Keratinocyte (primary cell): ENCODE measurements around the gene BCL11B. TPM values are rescaled to one million over a fixed set of nuclear protein-coding genes. Genes with fewer than 3 reads are reported as not detected.

ENCODE experiments used
- DNase-seq: peaks from one replicate; pipeline ENCODE4 v3.0.0-alpha.2; 2011; ENCODE audit warnings: low read depth, missing footprints, low spot score
- FAIRE-seq: peaks from 2 replicates; lab custom pipeline; 2011; peaks lifted over from hg19 to GRCh38; lab: Jason Lieb, UNC
- H2AFZ ChIP-seq: 2 replicates; pipeline ENCODE4 v1.6.0; 2012; ENCODE audit warnings: low read length, control low read depth, inconsistent platforms; ENCODE audit not compliant: control insufficient read depth
- H3K27ac ChIP-seq: 2 replicates; pipeline ENCODE4 v1.5.1; 2011; ENCODE audit warnings: low read length; ENCODE audit not compliant: control insufficient read depth, insufficient read depth
- H3K27me3 ChIP-seq: 3 replicates; pipeline ENCODE4 v1.6.0; 2011; ENCODE audit warnings: low read length; ENCODE audit not compliant: control insufficient read depth, insufficient read depth; ENCODE audit errors: extremely low read depth
- H3K36me3 ChIP-seq, 2 experiments: 2 replicates in 1 of 2; 3 replicates in 1 of 2; pipeline ENCODE4 v1.5.1; 2011; ENCODE audit warnings: low read length in 2 of 2, mild to moderate bottlenecking in 1 of 2; ENCODE audit not compliant: control insufficient read depth in 2 of 2, insufficient read depth in 2 of 2; ENCODE audit errors: extremely low read depth in 1 of 2
- H3K4me1 ChIP-seq: 3 replicates; pipeline ENCODE4 v1.5.1; 2011; ENCODE audit warnings: low read length; ENCODE audit not compliant: control insufficient read depth, insufficient read depth; ENCODE audit errors: extremely low read depth
- H3K4me2 ChIP-seq: 3 replicates; pipeline ENCODE4 v1.6.0; 2011; ENCODE audit warnings: low read depth, low read length; ENCODE audit not compliant: control insufficient read depth, insufficient read depth; ENCODE audit errors: extremely low read depth
- H3K4me3 ChIP-seq, 3 experiments: fragments of 200-600 bp in 1 of 3; sonication (generic) in 1 of 3; 2 replicates in 2 of 3; 3 replicates in 1 of 3; pipeline ENCODE4 v1.5.1; 2011 to 2016; ENCODE audit warnings: low read length in 3 of 3, mild to moderate bottlenecking in 3 of 3, control low read depth in 2 of 3, inconsistent platforms in 1 of 3, low read depth in 1 of 3, mixed read lengths in 1 of 3, mixed run types in 1 of 3, moderate library complexity in 1 of 3; ENCODE audit not compliant: control insufficient read depth in 2 of 3, insufficient read depth in 2 of 3; ENCODE audit errors: extremely low read depth in 1 of 3
- H3K79me2 ChIP-seq: 2 replicates; pipeline ENCODE4 v1.6.0; 2012; ENCODE audit warnings: low read length; ENCODE audit not compliant: control insufficient read depth, insufficient read depth
- H3K9ac ChIP-seq: 3 replicates; pipeline ENCODE4 v1.6.0; 2011; ENCODE audit warnings: low read length; ENCODE audit not compliant: control insufficient read depth, insufficient read depth; ENCODE audit errors: extremely low read depth
- H3K9me1 ChIP-seq: 3 replicates; pipeline ENCODE4 v1.6.0; 2011; ENCODE audit warnings: low read length; ENCODE audit not compliant: control insufficient read depth, insufficient read depth; ENCODE audit errors: extremely low read depth
- H3K9me3 ChIP-seq: 2 replicates; pipeline ENCODE4 v1.5.1; 2012; ENCODE audit warnings: low read depth, low read length; ENCODE audit not compliant: control insufficient read depth
- H4K20me1 ChIP-seq: 3 replicates; pipeline ENCODE4 v1.6.0; 2011; ENCODE audit warnings: low read length; ENCODE audit not compliant: control insufficient read depth, insufficient read depth; ENCODE audit errors: extremely low read depth
- CTCF ChIP-seq, 3 experiments: IDR thresholded peaks in 1 of 3; conservative IDR thresholded peaks in 1 of 3; optimal IDR thresholded peaks in 1 of 3; 2 replicates in 2 of 3; 3 replicates in 1 of 3; pipeline versions ENCODE3 to v1.5.1; 2011; ENCODE audit warnings: low read length in 3 of 3, mild to moderate bottlenecking in 3 of 3, moderate library complexity in 2 of 3, control low read depth in 1 of 3, inconsistent platforms in 1 of 3; ENCODE audit not compliant: insufficient read depth in 2 of 3; ENCODE audit errors: extremely low read depth in 1 of 3
- EZH2 ChIP-seq: IDR thresholded peaks from one replicate; pipeline ENCODE4 v1.6.1; 2012; ENCODE audit warnings: inconsistent platforms, mild to moderate bottlenecking, low read length, moderate library complexity
- dilution Hi-C: fragments of 300-500 bp; cut with MboI; formaldehyde crosslinking; loops from one replicate; pipeline ENCODE4 v1.7.0; 2020; ENCODE audit warnings: low sequenced_read_pairs; ENCODE audit not compliant: extremely low pct_ligation_motif_present
- polyA plus RNA-seq, 5 experiments: library from polyadenylated mRNA; depleted of rRNA in 3 of 5; stranded (reverse) in 3 of 5; stranded (forward) in 1 of 5; unstranded in 1 of 5; fragments of >200 nt; gene quantifications; 1 replicate in 1 of 5; 2 replicates in 3 of 5; 3 replicates in 1 of 5; pipeline versions ENCODE4 v1.2.1 to v1.2.3, GENCODE V29; 2011 to 2012; ENCODE audit warnings: missing spikeins in 2 of 5, low read depth in 1 of 5, low replicate concordance in 1 of 5

Gene BCL11B
- polyA plus RNA-seq, 1 donor (not counting 4 experiments of a cell fraction or from before 2014, with no cell fraction given): 5.2 TPM

DNA sequence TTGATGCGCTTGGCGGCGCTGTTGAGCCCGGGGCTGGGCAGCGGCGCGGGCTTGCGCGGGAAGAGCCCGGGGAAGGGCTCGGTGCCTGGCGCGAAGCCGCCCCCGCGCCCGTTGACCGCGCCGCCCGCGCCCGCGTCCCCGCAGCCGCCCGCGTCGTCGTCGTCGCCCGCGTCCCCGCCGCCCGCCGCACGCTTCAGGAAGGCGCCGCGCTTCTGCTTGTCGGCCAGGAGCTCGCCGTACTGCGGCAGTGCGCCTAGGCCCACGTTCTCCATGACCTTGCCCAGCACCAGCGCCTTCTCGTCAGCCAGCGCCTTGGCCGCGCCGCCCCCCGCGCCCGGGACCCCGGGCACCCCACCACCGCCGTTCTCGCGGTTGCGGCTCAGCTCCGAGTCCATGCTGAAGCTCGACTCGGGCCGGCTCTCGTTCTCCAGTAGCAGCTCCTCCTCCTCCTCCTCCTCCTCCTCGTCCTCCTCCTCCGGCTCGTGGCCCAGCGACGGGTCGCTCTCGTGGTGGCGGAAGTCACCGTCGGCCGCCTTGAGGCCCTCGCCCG is 97.2 kb downstream of the BCL11B start:
- no peak overlapping the region for H3K4me2 ChIP-seq
- H3K9me1 ChIP-seq: no peaks in the 10 kb centered on the region
- FAIRE-seq (no peak), DNase-seq (no peak)
- no peaks in the 10 kb centered on the region for H3K9me3 ChIP-seq
- no peak overlapping the region for H3K4me3 ChIP-seq
- no peaks in the 10 kb centered on the region for H4K20me1 ChIP-seq
- no peak overlapping the region for H3K27ac ChIP-seq
- H2AFZ ChIP-seq: no peak overlapping the region
- no peak overlapping the region for H3K9ac ChIP-seq
- H3K27me3 ChIP-seq: no peaks in the 10 kb centered on the region
- H3K4me1 ChIP-seq: peaks cover 17% of the 10 kb centered on the region
- dilution Hi-C loops: no loop called here
- TF ChIP-seq CTCF (optimal IDR thresholded peaks at IDR 0.05 in 1 of 3, IDR thresholded peaks at IDR 0.05 in 1 of 3, conservative IDR thresholded peaks at IDR 0.05 in 1 of 3; ENCODE audit: extremely low read depth in 1 of 3, insufficient read depth in 2 of 3, low read length in 3 of 3) (no peak), EZH2 (no peak)
- peaks cover 0 to 7% of the 10 kb centered on the region in 2 experiments for H3K36me3 ChIP-seq
- H3K79me2 ChIP-seq: peaks cover 23% of the 10 kb centered on the region

DNA sequence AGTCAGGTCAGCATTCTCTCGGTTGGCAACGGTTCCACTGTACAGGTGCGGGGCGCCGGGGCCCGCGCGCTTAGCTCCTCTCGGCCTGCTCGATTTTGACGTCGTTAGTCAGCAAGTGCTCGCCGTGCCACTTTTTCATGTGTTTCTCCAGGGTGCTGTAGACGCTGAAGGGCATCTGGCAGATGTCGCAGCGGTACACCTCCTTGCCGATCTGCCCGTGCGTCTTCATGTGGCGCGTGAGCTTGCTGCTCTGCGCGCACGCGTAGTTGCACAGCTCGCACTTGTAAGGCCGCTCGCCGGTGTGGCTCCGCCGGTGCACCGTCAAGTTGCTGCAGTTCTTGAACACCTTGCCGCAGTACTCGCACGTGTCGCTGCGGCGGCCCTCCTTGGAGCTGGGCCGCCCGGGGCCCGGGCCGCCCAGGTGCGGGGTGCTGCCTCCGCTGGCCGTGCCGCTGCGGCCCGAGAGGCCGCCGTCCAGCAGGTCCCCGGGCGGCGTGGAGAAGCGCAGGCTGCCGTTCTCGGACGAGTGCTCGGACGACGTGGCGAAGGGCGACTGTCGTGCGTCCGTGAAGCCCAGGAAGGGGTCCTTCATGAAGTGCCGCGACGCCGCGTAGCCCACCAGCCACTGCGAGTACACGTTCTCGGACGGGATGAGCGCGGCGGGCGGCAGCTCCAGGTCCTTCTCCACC is 97.8 kb downstream of the BCL11B start:
- Histone ChIP-seq H3K27me3 (no peaks in the 10 kb centered on the region), H3K4me3 (no peak overlapping the region), H3K27ac (no peak overlapping the region), H4K20me1 (no peaks in the 10 kb centered on the region), H3K9me3 (no peaks in the 10 kb centered on the region), H3K36me3 (peaks cover 0 to 7% of the 10 kb centered on the region in 2 experiments), H3K79me2 (peaks cover 19% of the 10 kb centered on the region), H3K9me1 (no peaks in the 10 kb centered on the region), H3K9ac (no peak overlapping the region), H3K4me2 (no peak overlapping the region), H3K4me1 (peaks cover 17% of the 10 kb centered on the region), H2AFZ (no peak overlapping the region)
- TF ChIP-seq CTCF (optimal IDR thresholded peaks at IDR 0.05 in 1 of 3, IDR thresholded peaks at IDR 0.05 in 1 of 3, conservative IDR thresholded peaks at IDR 0.05 in 1 of 3; ENCODE audit: extremely low read depth in 1 of 3, insufficient read depth in 2 of 3, low read length in 3 of 3) (no peak), EZH2 (no peak)
- dilution Hi-C loops: no loop called here
- no peak for DNase-seq
- FAIRE-seq: no peak
